ENCODE data around the gene ELMO1.

ELMO1 gene

DNA sequence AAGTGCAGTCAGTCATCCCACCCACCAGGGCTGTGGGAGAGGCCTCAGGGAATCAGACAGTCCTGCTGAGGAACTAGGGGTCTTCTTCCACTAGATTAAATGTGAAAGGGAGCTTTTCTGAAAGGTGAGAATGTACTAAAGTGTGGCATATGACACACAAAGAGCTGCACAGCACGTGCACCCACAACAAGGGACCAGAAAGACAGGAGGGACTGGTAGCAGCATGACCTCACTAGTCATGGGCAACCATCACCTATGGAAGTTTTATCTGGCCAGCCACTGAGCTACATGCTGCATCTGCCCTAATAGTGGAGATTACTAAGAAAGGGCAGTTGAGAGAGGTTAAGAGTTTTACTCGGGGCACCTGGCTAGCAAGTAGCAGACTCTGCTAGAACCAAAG lies 519.9 kb downstream of the ELMO1 start:
- FAIRE-seq (no peak), DNase-seq (ENCODE audit: insufficient read length) (no peak)

GRCh38 chr7:36928311-36928710 lies 520.4 kb downstream of the ELMO1 start:
- FAIRE-seq, result no peak
- DNase-seq (ENCODE audit: insufficient read length), result no peak
- no peak for TF ChIP-seq TAF1 (IDR thresholded peaks at IDR 0.05; ENCODE audit: borderline replicate concordance, low read depth, low read length)
- no peak for TF ChIP-seq POLR2A (IDR thresholded peaks at IDR 0.05; ENCODE audit: low read depth, low read length)
- TF ChIP-seq POLR2AphosphoS5 (IDR thresholded peaks at IDR 0.05; ENCODE audit: low read depth, low read length), result no peak

More for the DNA sequence above, 519.9 kb downstream of the ELMO1 start:
- no peak for TF ChIP-seq POLR2AphosphoS5 (IDR thresholded peaks at IDR 0.05; ENCODE audit: low read depth, low read length)
- no peak for TF ChIP-seq POLR2A (IDR thresholded peaks at IDR 0.05; ENCODE audit: low read depth, low read length)
- TF ChIP-seq TAF1 (IDR thresholded peaks at IDR 0.05; ENCODE audit: borderline replicate concordance, low read depth, low read length), result no peak

DNA sequence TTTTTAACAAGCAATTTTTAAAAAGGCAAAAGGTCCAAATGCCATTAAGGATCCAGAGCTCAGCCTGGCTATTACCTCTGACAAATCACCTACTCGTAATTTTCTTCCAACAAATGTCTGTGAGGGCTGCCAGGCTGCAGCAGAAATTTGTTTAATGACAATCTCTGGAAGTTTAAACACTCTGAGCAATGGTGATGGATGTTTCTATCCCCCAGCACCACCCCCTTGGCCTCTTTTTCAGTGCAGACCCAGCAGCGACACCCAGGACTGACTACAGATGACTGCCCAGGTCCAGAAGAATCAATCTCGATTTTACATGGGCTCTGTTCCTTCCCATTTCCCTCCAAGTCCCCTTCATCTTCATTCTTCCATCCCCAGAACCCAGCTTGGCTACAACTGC lies 523.0 kb downstream of the ELMO1 start:
- DNase-seq (ENCODE audit: insufficient read length) (no peak), FAIRE-seq (no peak)
- no peak for TF ChIP-seq POLR2A (IDR thresholded peaks at IDR 0.05; ENCODE audit: low read depth, low read length)
- TF ChIP-seq POLR2AphosphoS5 (IDR thresholded peaks at IDR 0.05; ENCODE audit: low read depth, low read length), result no peak
- no peak for TF ChIP-seq TAF1 (IDR thresholded peaks at IDR 0.05; ENCODE audit: borderline replicate concordance, low read depth, low read length)

- FAIRE-seq, result no peak
- DNase-seq (ENCODE audit: insufficient read length), result no peak
- TF ChIP-seq POLR2AphosphoS5 (IDR thresholded peaks at IDR 0.05; ENCODE audit: low read depth, low read length) (no peak), POLR2A (IDR thresholded peaks at IDR 0.05; ENCODE audit: low read depth, low read length) (no peak), TAF1 (IDR thresholded peaks at IDR 0.05; ENCODE audit: borderline replicate concordance, low read depth, low read length) (no peak)
These were observed 523.5 kb downstream of the ELMO1 start for GRCh38 chr7:36925207-36925606.

DNA sequence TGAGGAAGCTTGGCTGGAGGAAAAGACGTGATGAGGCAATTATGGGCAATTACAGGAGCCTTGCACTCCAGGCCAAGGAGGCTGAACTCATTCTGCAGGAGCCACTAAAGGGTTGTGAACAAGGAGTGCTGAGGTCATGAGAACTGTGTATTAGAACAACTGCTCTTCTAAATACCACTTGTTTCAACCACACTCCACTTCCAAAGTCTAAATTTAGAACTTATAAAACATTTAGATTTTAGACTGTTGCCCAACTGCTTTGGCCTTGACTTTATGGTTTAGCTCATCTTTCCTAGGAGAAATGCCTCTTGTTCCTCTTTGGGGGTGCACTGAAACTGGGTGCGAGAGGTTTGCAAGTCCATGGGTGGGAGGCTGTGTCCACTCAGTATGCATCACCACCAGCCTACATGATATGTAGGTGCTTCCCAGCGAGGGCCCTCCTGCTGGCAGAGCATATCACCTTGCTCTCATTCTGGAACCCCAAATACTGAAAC lies 524.7 kb downstream of the ELMO1 start:
- FAIRE-seq (no peak), DNase-seq (ENCODE audit: insufficient read length) (no peak)
- no peak for TF ChIP-seq TAF1 (IDR thresholded peaks at IDR 0.05; ENCODE audit: borderline replicate concordance, low read depth, low read length)
- TF ChIP-seq POLR2A (IDR thresholded peaks at IDR 0.05; ENCODE audit: low read depth, low read length), result no peak
- TF ChIP-seq POLR2AphosphoS5 (IDR thresholded peaks at IDR 0.05; ENCODE audit: low read depth, low read length), result no peak

- FAIRE-seq (no peak), DNase-seq (ENCODE audit: insufficient read length) (no peak)
- no peak for TF ChIP-seq POLR2AphosphoS5 (IDR thresholded peaks at IDR 0.05; ENCODE audit: low read depth, low read length)
- no peak for TF ChIP-seq POLR2A (IDR thresholded peaks at IDR 0.05; ENCODE audit: low read depth, low read length)
- no peak for TF ChIP-seq TAF1 (IDR thresholded peaks at IDR 0.05; ENCODE audit: borderline replicate concordance, low read depth, low read length)
These were observed 525.5 kb downstream of the ELMO1 start for GRCh38 chr7:36923185-36923584.

- no peak for FAIRE-seq
- TF ChIP-seq TAF1 (IDR thresholded peaks at IDR 0.05; ENCODE audit: borderline replicate concordance, low read depth, low read length), result no peak
- TF ChIP-seq POLR2A (IDR thresholded peaks at IDR 0.05; ENCODE audit: low read depth, low read length), result no peak
- no peak for TF ChIP-seq POLR2AphosphoS5 (IDR thresholded peaks at IDR 0.05; ENCODE audit: low read depth, low read length)
- no peak for DNase-seq (ENCODE audit: insufficient read length)
These were observed 528.2 kb downstream of the ELMO1 start for GRCh38 chr7:36920433-36920832.

- TF ChIP-seq POLR2AphosphoS5 (IDR thresholded peaks at IDR 0.05; ENCODE audit: low read depth, low read length), result no peak
- TF ChIP-seq TAF1 (IDR thresholded peaks at IDR 0.05; ENCODE audit: borderline replicate concordance, low read depth, low read length), result no peak
- no peak for TF ChIP-seq POLR2A (IDR thresholded peaks at IDR 0.05; ENCODE audit: low read depth, low read length)
- DNase-seq (ENCODE audit: insufficient read length) (no peak), FAIRE-seq (no peak)
These were observed 528.9 kb downstream of the ELMO1 start for GRCh38 chr7:36919738-36920137.

DNA sequence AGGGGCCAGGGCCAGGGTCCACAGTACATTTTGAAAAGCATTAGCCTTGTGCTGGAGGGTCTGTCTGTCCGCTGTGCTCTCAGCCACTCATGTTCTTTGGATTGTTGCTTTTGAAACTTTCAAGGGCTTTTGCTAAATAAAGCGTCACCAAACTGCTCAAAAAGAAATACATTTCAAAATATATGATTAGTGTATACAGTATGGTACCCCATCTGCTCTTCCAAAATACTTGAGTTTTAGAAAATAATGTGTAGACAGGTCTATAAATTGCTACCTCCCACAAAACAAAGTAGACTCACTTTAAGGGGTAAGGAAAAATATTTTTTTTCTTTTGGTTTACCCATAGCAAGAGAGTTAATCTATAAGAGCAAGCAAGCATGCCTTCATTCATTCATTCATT lies 530.1 kb downstream of the ELMO1 start:
- no peak for FAIRE-seq
- no peak for TF ChIP-seq TAF1 (IDR thresholded peaks at IDR 0.05; ENCODE audit: borderline replicate concordance, low read depth, low read length)
- no peak for TF ChIP-seq POLR2A (IDR thresholded peaks at IDR 0.05; ENCODE audit: low read depth, low read length)
- TF ChIP-seq POLR2AphosphoS5 (IDR thresholded peaks at IDR 0.05; ENCODE audit: low read depth, low read length), result no peak
- no peak for DNase-seq (ENCODE audit: insufficient read length)

DNA sequence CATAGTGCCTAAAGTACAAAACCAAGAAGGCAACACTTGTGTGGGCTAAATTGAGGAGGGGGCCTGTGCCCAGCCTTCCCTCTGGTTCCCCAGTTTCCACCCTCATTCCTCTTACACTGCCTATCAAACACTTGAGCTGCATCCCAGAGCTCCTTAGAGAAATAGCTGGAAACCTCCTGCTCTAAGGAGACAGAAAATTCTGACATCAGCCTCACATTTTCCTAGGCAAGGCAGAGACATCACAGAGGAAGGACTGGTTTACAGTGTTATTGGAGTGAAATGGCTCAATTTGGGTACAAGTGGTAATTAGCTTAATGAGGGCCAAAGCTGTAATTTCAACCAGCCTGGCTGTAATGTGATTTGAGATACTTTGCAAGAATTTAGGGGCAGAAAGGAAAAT lies 532.0 kb downstream of the ELMO1 start:
- FAIRE-seq, result peak; percentile 17

DNA sequence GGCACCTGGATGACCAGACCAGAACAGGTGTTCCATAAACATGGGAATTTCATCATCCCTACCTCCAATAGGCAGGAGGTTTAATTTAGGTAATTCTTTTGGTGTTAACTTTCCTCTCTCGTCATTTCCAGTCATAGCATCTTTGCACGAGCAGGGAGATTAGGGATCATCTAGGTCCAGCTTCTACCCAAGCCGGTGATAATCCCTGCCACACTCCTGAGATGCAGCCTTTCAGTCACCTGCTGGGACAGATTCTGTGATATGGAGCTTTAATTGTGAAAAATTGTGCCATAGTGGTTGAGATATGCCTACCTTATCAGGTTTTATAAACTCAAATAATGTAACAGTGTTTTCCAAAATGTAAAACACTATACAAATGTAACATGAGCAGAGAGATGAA lies 532.5 kb downstream of the ELMO1 start:
- DNase-seq (ENCODE audit: insufficient read length) (no peak), FAIRE-seq (no peak)
- no peak for TF ChIP-seq POLR2AphosphoS5 (IDR thresholded peaks at IDR 0.05; ENCODE audit: low read depth, low read length)
- no peak for TF ChIP-seq POLR2A (IDR thresholded peaks at IDR 0.05; ENCODE audit: low read depth, low read length)
- no peak for TF ChIP-seq TAF1 (IDR thresholded peaks at IDR 0.05; ENCODE audit: borderline replicate concordance, low read depth, low read length)

More for the DNA sequence above, 532.0 kb downstream of the ELMO1 start:
- DNase-seq (ENCODE audit: insufficient read length), result no peak
- TF ChIP-seq POLR2A (IDR thresholded peaks at IDR 0.05; ENCODE audit: low read depth, low read length), result no peak
- no peak for TF ChIP-seq TAF1 (IDR thresholded peaks at IDR 0.05; ENCODE audit: borderline replicate concordance, low read depth, low read length)
- no peak for TF ChIP-seq POLR2AphosphoS5 (IDR thresholded peaks at IDR 0.05; ENCODE audit: low read depth, low read length)

DNA sequence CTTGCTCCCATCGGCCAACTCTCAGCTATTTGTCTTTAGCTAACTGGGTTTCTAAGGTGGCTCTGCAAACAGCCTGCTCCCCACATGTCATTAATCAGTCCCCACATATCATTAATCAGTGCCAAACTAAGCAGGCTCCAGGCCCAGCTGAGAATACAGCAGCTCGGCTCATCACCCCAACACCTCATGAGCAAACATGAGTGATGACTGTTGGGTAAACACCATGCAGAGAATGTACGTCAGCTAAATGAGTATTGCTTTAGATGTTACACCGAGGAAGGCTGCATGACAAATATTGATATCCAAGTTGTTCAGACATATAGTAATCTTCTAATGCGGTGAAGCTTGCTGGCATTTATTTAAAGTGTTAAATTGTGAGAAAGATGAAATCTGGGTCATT lies 536.9 kb downstream of the ELMO1 start:
- DNase-seq (ENCODE audit: insufficient read length) (no peak), FAIRE-seq (no peak)
- TF ChIP-seq TAF1 (IDR thresholded peaks at IDR 0.05; ENCODE audit: borderline replicate concordance, low read depth, low read length) (no peak), POLR2A (IDR thresholded peaks at IDR 0.05; ENCODE audit: low read depth, low read length) (no peak), POLR2AphosphoS5 (IDR thresholded peaks at IDR 0.05; ENCODE audit: low read depth, low read length) (no peak)

All from GM12892 (cell line).